Activated CD8-positive, alpha-beta memory T cell treated with anti-CD3 and anti-CD28 coated beads, Interleukin-2, amount 50 U/mL, for 4 hours (primary cell): ENCODE results near the gene PRELID3B.

Experiments
- DNase-seq: peaks from one replicate; pipeline ENCODE4 v3.0.0-alpha.2; 2020

The PRELID3B gene

GRCh38 chr20:59042151-59042795 is at the start of gene PRELID3B:
PRELID3B (minus strand) TSS chr20:59042786; CDS start chr20:59042730, 56 bp downstream.
- DNase-seq, result no peak

GRCh38 chr20:59087829-59088433 is 45.3 kb upstream of the PRELID3B start:
- DNase-seq, result peak; percentile 89

GRCh38 chr20:59086923-59087322 is 44.3 kb upstream of the PRELID3B start:
- no peak for DNase-seq

DNA sequence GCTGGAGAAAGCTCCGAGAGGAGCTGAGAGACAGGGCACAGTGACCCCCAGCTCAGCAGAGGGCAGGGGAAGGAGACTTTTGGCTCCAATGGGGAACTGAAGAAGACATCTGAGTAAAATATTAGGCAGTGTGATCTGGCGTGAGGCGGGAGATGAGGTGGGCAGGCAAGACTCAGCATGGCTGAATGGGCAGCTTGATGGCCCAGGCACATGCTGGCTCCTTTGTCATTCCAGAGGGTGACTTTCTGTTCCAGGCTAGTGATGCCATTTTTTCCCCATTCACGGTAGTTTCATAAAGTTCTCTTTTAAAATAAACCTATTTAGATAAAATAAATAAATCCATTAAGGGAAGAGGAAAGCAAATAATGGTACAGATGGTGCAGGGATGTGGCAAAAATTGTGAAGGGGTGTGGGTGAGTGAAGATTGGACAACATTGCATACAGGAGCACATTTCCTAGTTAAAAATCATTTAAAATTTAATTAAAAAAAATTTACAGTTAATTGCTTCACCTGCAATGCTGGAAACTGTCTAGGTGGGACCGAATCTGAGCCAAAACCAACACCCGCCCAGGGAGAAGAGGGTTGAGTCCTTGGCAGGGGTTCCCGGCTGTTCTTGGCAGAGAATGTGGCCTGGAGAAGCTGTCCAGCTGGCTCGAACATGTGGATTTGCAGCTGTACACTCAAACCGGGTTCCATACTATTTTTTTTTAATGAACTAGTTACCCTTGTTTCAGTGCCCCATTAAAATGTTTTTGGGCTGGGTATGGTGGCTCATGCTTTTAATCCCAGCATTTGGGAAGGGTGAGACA is 41.7 kb upstream of the PRELID3B start:
- no peak for DNase-seq

DNA sequence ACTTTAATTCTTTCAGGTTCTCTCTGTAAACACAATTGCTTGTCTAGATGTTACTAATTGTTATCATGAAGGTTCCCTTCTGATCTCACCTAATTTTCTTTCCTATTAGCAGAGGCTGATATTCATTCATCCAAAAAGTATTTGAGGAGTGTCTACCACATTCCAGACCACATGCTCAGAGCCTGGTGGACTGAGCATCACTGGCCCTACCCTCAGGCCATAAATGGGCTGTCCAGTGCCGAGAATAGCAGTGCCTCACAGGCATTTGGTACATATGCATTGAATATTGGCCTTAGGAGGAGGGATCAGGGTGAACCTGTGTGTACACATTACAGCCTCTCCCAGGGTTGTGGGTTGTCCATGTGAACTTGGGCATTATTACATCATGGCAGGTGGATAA is 40.4 kb upstream of the PRELID3B start:
- DNase-seq, result no peak

- DNase-seq, result no peak
These were observed 39.6 kb upstream of the PRELID3B start for GRCh38 chr20:59082077-59082740.

DNA sequence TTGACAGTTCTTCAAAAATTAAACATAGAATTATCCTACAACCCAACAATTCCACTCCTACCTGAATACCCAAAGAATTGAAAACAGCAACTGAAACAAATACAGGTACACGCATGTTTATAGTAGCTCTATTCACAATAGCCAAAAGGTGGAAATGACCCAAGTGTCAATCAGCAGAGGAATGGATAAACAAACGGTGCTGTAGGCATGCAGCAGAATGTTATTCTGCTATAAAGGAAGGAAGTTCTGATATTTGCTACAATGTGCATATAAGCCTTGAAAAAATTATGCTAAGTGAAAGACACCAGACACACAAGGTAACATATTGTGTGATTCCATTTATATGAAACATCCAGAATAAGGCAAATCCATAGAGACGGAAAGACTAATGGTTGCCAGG is 38.5 kb upstream of the PRELID3B start:
- DNase-seq, result no peak

- no peak for DNase-seq
These were observed 35.6 kb upstream of the PRELID3B start for GRCh38 chr20:59078231-59078630.

DNA sequence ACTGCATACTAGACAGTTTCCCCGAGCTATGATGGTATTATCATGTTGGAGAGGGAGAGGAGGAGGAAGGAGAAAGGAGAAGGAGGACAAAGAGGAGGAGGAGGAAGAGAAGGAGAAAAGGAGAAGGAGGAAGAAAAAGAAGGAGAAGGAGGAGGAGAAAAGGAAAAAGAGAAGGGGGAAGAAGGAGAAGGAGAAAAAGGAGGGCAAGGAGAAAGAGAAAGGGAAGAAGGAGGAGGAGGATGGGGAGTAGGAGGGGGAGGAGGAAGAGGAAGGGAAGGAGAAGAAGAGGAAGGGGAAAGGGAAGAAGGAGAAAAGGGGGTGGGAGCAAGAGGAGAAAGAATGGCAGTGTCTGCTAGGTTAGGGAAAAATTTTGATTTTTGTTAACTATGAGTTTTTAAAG is 35.1 kb upstream of the PRELID3B start:
- DNase-seq, result no peak

DNA sequence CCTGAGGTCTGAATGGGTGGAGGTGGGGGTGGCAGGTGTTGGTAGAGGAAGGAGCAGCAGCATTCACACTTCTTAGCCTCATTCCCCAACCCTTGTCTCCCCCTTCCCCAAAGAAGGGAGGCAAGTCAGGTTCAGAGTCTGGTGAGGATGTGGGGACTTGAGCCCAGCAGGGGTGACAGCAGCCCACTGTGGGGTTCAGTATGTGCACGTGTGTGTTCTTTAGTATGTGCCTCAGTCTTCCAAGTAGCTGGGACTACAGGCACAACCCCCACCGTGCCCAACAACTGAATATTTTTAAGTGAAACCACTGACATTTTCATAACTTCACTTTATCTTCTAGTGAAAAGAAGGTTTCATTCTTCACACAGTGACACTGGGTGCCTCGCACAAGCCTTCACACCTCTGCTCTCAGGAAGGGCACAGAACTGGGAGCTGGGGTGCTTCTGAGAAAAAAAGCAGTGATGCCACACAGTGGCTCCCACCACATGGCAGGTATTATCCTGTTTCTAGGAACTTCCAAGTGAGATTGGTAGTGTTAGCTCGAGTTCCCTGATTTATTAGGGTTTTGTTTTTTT is 33.4 kb upstream of the PRELID3B start:
- no peak for DNase-seq

DNA sequence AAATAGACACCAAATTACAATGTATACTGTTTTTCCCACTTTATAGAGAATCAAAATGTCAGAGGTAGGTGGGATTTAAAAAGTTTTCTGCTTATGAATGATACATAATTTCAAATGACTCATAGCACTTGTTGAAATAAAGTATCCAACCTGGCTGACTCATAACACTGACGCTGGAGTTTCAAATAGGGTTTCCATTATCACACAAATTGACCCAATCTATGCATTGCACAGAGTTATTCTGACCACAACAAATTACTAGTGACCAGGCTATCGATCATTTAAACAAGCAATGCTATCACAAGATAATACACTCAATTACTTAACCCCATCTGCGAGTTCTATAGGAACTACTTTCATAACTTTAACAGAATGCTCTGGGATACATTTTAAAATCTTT is 31.9 kb upstream of the PRELID3B start:
- no peak for DNase-seq

GRCh38 chr20:59073582-59073981 is 31.0 kb upstream of the PRELID3B start:
- no peak for DNase-seq

GRCh38 chr20:59071216-59071615 is 28.6 kb upstream of the PRELID3B start:
- DNase-seq, result no peak

GRCh38 chr20:59069026-59069425 is 26.4 kb upstream of the PRELID3B start:
- no peak for DNase-seq

- DNase-seq, result no peak
These were observed 25.9 kb upstream of the PRELID3B start for GRCh38 chr20:59068534-59068933.

DNA sequence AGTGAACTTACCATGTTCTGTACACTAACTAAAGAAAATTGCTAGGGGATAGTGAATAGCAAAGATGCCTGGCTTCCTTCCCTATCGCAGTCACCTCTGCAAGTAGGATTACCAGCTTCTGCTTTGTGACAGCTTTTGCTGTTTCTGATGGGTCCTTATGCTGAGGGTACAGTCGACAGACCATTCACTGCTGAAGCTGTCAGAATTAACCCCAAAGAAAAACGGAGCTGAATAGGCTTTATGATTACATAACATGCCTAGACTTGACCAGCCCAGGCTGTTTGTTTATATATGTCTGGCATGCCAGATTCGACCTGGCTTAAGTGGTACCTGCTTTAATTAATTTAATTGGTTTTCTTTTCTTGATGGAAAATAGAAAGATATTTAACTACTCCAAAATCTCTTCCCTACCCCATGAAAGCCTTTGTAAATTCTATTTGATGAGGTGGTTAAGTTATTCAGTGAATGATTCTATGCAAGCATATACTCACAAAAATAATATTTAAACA is 21.7 kb upstream of the PRELID3B start:
- no peak for DNase-seq

DNA sequence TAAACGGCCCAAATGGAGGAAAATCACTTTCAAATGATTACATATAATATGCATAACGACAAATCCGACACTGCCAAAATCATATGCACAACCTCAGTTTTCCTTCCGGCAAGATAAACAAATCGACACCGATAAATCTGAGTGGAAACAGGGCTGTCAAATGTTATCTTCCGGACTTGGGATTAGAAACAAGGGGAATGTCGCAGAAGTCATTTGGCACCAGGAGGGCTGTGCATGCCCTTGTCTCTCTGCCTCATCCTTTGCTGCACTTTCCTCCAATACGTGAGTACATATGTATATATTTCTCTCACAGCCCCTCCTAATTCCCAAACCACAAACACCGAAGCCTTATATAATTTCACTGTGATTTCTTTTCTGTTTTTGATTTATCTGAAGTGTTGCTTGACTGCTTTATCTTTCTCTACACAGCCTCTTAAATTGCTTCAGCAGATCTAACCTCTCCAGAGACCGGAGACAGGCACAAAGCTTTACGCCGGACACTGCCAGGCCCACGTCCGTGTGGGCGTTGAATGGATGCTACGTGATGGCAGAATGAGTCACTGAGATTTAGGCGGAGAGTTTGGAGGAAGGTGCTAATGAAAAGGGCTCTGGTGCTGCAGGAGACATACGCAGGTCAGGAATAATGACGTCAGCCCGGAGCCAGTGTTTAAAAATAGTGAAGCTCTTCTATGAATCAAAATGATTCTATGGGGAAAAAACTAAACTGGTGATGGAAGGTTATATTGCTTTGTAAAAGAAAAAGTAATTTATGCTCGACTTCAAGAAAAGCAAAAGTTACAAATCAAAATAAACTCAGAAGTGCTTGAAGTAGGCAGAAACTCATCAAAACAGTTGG is 21.0 kb upstream of the PRELID3B start:
- no peak for DNase-seq

DNA sequence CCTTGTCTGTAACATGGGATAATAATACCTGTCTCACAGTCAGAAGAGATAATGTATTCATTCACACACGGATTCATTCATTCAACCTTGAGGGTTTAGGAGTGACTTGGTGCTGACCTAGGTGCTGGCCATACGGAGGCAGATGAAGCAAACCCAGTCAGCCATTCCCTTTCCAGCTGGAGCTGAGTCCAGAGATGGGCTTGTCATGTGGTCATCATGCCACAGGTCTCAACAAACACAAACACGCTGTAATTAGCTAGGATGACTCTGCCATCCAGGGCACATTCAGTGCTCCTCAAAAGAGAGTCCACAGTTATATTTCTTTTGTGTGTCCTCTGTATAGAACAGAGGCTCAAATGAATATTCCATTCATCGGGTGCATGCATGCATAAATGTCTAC is 19.5 kb upstream of the PRELID3B start:
- no peak for DNase-seq

- no peak for DNase-seq
These were observed 12.7 kb upstream of the PRELID3B start for GRCh38 chr20:59055302-59055701.

- no peak for DNase-seq
These were observed 9.1 kb upstream of the PRELID3B start for GRCh38 chr20:59051666-59052185.

DNA sequence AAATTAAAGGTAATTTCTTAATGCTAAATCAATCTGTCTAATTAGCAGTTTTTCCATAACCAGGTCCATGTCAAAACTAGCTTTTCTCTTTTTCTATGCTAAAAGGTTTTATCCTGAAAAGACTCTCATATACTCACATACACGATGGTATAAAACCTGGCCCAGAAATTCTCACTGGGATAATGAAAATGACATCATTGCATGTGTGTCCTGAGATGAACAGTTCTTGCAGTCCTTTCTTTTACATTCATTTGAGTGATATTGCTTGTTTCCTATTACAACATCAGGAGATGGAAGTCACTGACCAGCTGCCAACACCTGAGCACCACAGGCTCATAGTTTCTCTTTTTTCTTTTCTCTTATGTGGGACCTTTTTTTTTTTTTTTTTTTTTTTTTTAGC is 7.9 kb upstream of the PRELID3B start:
- no peak for DNase-seq

DNA sequence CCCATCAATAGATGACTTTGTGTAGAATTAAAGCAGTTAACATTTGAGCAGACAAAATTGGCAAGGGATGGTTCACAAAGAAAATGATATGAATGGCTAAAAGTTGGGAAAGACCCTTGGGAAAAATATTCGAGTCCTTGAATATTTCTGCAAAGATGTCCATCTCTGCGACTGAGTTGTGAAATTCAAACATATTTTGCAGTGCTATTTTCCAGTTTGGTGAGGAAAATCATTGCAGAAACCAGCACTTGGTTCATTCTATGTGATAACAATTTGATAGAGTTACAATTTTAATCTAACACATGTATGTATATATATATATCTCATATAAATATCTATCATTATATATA is 6.1 kb upstream of the PRELID3B start:
- DNase-seq, result no peak
